HG03469 (cell line): ENCODE data around the gene BPIFB3.
"Not testable (repeated sequence)": the region's sequence is repeated elsewhere in the genome, so short reads cannot be mapped to it uniquely, and the experiment has no call there.

Experiments used
- ATAC-seq: cut with Tn5 transposase; IDR thresholded peaks from one replicate; pipeline ENCODE4 v1.9.1; 2021; ENCODE audit warnings: mild to moderate bottlenecking, moderate library complexity, moderate number of reproducible peaks; ENCODE audit not compliant: unreplicated experiment

Gene BPIFB3

GRCh38 chr20:33027769-33028751 is 25.6 kb upstream of the BPIFB3 start:
- no peak for ATAC-seq

GRCh38 chr20:33028875-33029274 is 24.8 kb upstream of the BPIFB3 start:
- ATAC-seq, result no peak

GRCh38 chr20:33030076-33030475 is 23.6 kb upstream of the BPIFB3 start:
- no peak for ATAC-seq

GRCh38 chr20:33030569-33030968 is 23.1 kb upstream of the BPIFB3 start:
- no peak for ATAC-seq

GRCh38 chr20:33031531-33031930 is 22.2 kb upstream of the BPIFB3 start, which contains the start of gene BPIFB6:
Gene BPIFB6 (plus strand): TSS chr20:33031648. CDS start chr20:33031648, 0 bp downstream.
- ATAC-seq, result no peak

GRCh38 chr20:33032555-33032954 is 21.1 kb upstream of the BPIFB3 start:
- no peak for ATAC-seq

GRCh38 chr20:33033381-33033780 is 20.3 kb upstream of the BPIFB3 start:
- no peak for ATAC-seq

GRCh38 chr20:33034115-33034514 is 19.6 kb upstream of the BPIFB3 start:
- ATAC-seq, result no peak

- ATAC-seq, result no peak
Observed at GRCh38 chr20:33034901-33035492, 18.7 kb upstream of the BPIFB3 start.

GRCh38 chr20:33037456-33037855 is 16.2 kb upstream of the BPIFB3 start:
- ATAC-seq, result no peak

- ATAC-seq, result no peak
Observed at GRCh38 chr20:33038243-33038642, 15.5 kb upstream of the BPIFB3 start.

- ATAC-seq, result no peak
Observed at GRCh38 chr20:33042430-33042829, 11.3 kb upstream of the BPIFB3 start.

GRCh38 chr20:33042983-33043730 is 10.5 kb upstream of the BPIFB3 start:
- ATAC-seq, result no peak

- no peak for ATAC-seq
Observed at GRCh38 chr20:33043731-33044181, 9.9 kb upstream of the BPIFB3 start.

GRCh38 chr20:33045129-33045721 is 8.5 kb upstream of the BPIFB3 start:
- not testable (repeated sequence) for ATAC-seq

GRCh38 chr20:33046412-33046811 is 7.3 kb upstream of the BPIFB3 start:
- ATAC-seq, result no peak

- no peak for ATAC-seq
Observed at GRCh38 chr20:33051333-33051732, 2.4 kb upstream of the BPIFB3 start.

GRCh38 chr20:33054381-33054780 is 678 bp downstream of the BPIFB3 start:
- no peak for ATAC-seq

GRCh38 chr20:33054791-33055190 is 1.1 kb downstream of the BPIFB3 start:
- ATAC-seq, result no peak

GRCh38 chr20:33059136-33059535 is 5.4 kb downstream of the BPIFB3 start:
- ATAC-seq, result no peak
